Stimulated activated CD4-positive, alpha-beta T cell treated with anti-CD3 and anti-CD28 coated beads, TNF-alpha, amount 100 ng/mL, for 1 hour (primary cell): ENCODE data around the gene ADCY3.

Experiments
- DNase-seq, 3 donors: peaks; one replicate each; pipeline ENCODE4 v3.0.0-alpha.2; 2020; ENCODE audit warnings: low read depth in 3 of 3, low spot score in 1 of 3

The ADCY3 gene

GRCh38 chr2:24926220-24926601, 6.2 kb upstream of the ADCY3 start:
- DNase-seq, result no peak

DNA sequence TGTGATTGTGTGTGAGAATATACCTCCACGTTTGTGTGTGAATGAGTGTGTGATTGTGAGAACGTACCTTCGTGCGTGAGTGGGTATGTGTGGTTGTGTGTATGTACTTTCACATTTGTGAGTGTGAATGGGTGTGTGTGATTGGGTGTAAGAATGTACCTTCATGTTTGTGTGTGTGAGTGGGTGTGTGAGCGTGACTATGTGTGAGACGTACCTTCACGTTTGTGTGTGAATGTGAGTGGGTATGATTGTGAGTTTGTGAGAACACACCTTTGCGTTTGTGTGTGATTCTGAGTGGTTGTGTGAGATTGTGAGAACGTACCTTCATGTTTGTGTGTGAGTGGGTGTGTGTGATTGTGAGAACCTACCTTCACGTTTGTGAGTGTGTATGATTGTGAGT, 5.8 kb upstream of the ADCY3 start:
- no peak for DNase-seq

GRCh38 chr2:24924732-24925131, 4.7 kb upstream of the ADCY3 start:
- no peak for DNase-seq

DNA sequence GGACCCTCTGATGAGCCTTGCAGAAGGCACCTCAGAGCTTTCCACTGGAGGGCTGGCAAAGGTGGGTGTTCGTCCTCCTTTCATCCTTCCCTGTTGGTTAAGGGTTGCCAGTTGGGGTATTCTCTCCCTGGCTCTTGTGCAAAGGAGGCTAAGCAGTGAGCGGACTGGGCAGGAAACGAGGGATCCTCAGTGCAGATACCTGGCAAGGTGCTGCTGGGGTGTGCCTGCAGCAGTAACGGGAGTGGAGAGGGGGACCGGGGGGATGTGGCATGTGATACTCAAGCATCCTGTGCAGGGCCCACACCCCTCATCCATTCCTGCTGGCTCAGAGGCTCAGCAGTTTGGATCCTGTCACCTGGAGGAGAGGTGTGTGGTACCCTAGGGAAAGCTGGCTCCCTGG, 4.2 kb upstream of the ADCY3 start:
- no peak for DNase-seq

- no peak for DNase-seq
These were observed 3.1 kb upstream of the ADCY3 start for GRCh38 chr2:24923106-24923505.

- DNase-seq, result no peak
These were observed 2.5 kb upstream of the ADCY3 start for GRCh38 chr2:24922556-24922955.

DNA sequence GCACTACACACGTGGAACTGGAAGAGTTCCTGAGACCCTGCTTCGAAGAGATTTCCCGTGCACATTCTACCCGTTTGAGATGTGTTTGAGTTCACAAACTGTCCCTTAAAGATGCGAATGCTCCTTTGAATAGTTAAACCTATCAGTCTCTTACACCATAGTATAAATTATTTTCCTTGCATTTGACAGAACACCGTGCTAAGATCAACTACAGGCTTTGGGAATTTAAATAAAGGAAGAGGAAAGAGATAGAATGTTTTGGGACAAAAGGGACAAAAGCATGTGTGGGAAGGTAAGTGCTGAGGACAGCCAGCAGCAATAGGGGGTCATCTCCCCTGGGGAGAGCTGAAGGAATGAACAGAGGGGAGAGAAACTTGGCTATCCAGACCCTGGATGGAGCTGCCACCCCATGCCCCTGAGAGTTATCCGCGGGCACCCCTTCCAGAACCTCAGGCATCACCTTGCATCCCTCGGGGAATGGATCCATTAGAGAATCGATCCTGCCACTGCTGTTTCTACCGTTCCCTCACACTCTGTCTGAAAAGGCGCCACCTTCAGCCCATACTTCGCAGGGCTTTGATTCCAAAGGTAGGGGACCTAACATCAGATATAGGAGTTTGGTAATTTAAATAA, 888 bp upstream of the ADCY3 start:
- DNase-seq, result no peak

- DNase-seq, result no peak
These were observed 435 bp downstream of the ADCY3 start for GRCh38 chr2:24919506-24920097.

- DNase-seq, result peak in 2 of 3 donors; percentile 17 to 37
These were observed 966 bp downstream of the ADCY3 start for GRCh38 chr2:24919037-24919505.

GRCh38 chr2:24918326-24919036, 1.6 kb downstream of the ADCY3 start:
- no peak for DNase-seq

GRCh38 chr2:24917731-24918325, 2.2 kb downstream of the ADCY3 start:
- DNase-seq, result no peak

GRCh38 chr2:24917086-24917485, 3.0 kb downstream of the ADCY3 start:
- DNase-seq, result no peak

GRCh38 chr2:24915796-24916195, 4.2 kb downstream of the ADCY3 start:
- no peak for DNase-seq

DNA sequence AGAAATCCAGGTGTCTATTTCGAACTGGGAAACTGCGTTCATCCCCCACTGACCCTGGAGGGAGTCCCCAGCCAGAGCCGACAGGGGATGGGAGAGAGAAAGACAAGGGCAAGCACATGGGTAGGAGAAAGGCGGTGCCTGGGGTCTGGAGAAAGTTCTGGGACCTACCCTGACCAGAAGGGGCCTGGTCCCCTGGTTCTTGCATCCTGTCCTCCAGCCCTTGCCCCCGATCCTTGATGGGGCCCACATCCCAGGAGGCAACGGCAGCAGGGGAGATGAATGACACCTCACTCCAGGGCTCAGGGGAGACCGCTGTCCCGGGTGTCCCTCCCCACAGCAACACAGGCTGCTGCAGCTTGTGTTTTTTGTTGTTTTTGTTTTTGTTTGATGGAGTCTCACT, 4.9 kb downstream of the ADCY3 start:
- no peak for DNase-seq

- DNase-seq, result no peak
These were observed 5.3 kb downstream of the ADCY3 start for GRCh38 chr2:24914713-24915112.

GRCh38 chr2:24913911-24914310, 6.1 kb downstream of the ADCY3 start:
- DNase-seq, result no peak

GRCh38 chr2:24912986-24913385, 7.1 kb downstream of the ADCY3 start:
- DNase-seq, result no peak

- DNase-seq, result no peak
These were observed 7.5 kb downstream of the ADCY3 start for GRCh38 chr2:24912523-24912922.

DNA sequence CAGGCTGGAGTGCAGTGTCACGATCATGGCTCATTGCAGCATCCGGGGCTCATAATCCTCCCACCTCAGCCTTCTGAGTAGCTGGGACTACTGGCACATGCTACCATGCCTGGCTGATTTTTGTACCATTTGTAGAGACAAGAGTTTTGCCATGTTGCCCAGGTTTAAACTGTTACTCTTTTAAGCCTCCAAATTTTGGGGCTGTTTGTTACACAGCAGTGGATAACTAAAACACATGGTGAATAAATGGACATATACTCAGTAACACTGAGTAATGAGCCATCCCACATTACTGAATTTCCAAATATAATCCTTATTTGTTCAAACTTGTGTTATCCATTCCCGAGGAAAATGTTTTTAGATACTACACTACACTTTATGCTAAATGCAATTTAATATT, 9.8 kb downstream of the ADCY3 start:
- DNase-seq, result no peak

DNA sequence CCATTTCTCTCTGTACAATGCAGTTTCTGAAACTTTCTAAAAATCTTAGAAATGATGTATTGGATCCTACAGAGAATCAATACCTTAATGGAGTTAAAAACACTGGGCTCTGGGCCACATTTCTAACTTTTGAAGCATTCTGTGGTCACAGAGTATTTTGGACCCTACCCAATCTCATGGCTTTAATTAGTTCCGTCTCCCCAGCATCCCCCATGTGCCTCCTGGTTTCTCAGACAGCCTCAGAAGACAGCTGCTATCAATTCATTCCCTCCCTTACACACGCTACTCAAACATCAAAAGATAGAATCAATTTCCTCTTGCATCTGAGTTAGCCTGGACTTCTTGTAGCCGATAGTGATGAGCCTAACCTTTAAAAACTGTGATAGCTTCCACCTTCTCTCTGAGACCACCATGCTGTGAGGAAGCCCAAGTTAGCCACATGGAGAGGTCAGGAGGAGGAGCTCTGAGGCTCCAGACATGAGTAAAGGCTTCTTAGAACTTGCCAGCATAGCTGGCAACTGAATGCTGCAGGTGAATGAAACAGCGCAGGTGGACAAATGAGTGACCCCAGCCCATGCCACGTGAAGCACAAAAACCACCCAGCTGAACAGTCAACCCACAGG, 10.4 kb downstream of the ADCY3 start:
- no peak for DNase-seq

- DNase-seq, result no peak
These were observed 11.6 kb downstream of the ADCY3 start for GRCh38 chr2:24908461-24908901.

- no peak for DNase-seq
These were observed 12.9 kb downstream of the ADCY3 start for GRCh38 chr2:24907116-24907515.
